ENCODE measurements around the gene SULF2.

The SULF2 gene

DNA sequence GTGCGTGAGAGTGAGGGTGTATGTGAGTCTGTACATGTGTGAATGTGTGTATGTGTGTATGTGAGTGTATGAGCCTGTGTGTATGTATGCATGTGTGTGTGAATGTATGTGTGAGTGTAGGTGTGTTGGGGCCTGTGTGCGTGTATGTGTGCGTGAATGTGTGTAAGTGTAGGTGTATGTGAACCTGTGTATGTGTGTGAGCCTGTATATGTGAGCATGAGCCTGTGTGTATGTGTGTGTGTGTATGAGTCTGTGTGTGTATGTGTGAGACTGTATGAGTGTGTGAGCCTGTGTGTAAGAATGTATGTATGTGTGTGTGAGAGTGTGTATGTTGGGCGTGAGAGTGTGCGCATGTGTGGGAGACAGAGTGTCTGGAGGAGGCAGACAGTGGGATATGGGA is 15.8 kb upstream of the SULF2 start:
- no peaks in the 10 kb centered on the region for H3K9me3 ChIP-seq (ENCODE audit: insufficient read depth, low read depth, low read length)
- no peaks in the 10 kb centered on the region for H3K36me3 ChIP-seq (ENCODE audit: insufficient read depth, low read length)
- no peaks in the 10 kb centered on the region for H3F3A ChIP-seq (ENCODE audit: low read depth)
- no peaks in the 10 kb centered on the region for H3K27me3 ChIP-seq (ENCODE audit: insufficient read depth, low read length, poor library complexity, severe bottlenecking)
- no peak overlapping the region for H2AFZ ChIP-seq (ENCODE audit: low read length)
- H4K20me1 ChIP-seq (ENCODE audit: insufficient read depth, low read length, poor library complexity, severe bottlenecking) = no peaks in the 10 kb centered on the region
- no peak overlapping the region for H3K4me3 ChIP-seq (ENCODE audit: low read length, poor library complexity, severe bottlenecking)
- no peak overlapping the region for H3K9ac ChIP-seq (ENCODE audit: low read depth, low read length, poor library complexity, severe bottlenecking)
- no peaks in the 10 kb centered on the region for H3K4me1 ChIP-seq (ENCODE audit: insufficient read depth, low read length, poor library complexity, severe bottlenecking)
- no peaks in the 10 kb centered on the region for H3K79me2 ChIP-seq (ENCODE audit: insufficient read depth, low read length)
- H3K4me2 ChIP-seq (ENCODE audit: low read depth, low read length, poor library complexity, severe bottlenecking) = no peak overlapping the region
- H3K9me2 ChIP-seq (replicated peaks; ENCODE audit: low read depth, low read length) = no peaks in the 10 kb centered on the region
- TF ChIP-seq, protein P1, sequence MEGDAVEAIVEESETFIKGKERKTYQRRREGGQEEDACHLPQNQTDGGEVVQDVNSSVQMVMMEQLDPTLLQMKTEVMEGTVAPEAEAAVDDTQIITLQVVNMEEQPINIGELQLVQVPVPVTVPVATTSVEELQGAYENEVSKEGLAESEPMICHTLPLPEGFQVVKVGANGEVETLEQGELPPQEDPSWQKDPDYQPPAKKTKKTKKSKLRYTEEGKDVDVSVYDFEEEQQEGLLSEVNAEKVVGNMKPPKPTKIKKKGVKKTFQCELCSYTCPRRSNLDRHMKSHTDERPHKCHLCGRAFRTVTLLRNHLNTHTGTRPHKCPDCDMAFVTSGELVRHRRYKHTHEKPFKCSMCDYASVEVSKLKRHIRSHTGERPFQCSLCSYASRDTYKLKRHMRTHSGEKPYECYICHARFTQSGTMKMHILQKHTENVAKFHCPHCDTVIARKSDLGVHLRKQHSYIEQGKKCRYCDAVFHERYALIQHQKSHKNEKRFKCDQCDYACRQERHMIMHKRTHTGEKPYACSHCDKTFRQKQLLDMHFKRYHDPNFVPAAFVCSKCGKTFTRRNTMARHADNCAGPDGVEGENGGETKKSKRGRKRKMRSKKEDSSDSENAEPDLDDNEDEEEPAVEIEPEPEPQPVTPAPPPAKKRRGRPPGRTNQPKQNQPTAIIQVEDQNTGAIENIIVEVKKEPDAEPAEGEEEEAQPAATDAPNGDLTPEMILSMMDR (conservative IDR thresholded peaks at IDR 0.05; ENCODE audit: low read length) = no peak
- no peak for TF ChIP-seq EZH2phosphoT487 (IDR thresholded peaks at IDR 0.05; ENCODE audit: borderline replicate concordance)

DNA sequence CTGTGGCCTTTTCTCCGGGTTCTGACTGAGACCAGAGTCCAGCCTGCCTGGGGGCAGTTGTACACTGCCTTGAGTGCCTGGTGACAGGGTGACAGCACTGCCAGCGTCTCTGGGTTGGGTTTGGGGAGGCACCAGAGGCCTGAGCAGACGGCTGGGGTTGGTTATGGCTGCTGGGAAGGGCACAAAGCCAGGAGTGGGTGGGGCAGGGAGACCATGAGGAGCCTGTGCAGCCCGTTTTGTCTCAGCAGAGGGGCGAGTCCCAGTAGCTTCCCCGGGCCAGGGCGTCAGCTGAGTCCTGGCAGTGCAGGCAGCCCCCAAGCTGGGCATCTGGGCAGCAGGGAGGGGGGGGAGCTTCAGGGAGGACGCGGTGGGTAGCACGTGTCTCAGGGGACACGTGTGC is 15.3 kb upstream of the SULF2 start:
- TF ChIP-seq EZH2phosphoT487 (IDR thresholded peaks at IDR 0.05; ENCODE audit: borderline replicate concordance) = no peak
- TF ChIP-seq, protein P1 (conservative IDR thresholded peaks at IDR 0.05; ENCODE audit: low read length) = no peak
- Histone ChIP-seq H3K9me2 (replicated peaks; ENCODE audit: low read depth, low read length) (no peaks in the 10 kb centered on the region), H3F3A (ENCODE audit: low read depth) (no peaks in the 10 kb centered on the region), H3K27me3 (ENCODE audit: insufficient read depth, low read length, poor library complexity, severe bottlenecking) (no peaks in the 10 kb centered on the region), H3K9me3 (ENCODE audit: insufficient read depth, low read depth, low read length) (no peaks in the 10 kb centered on the region), H3K36me3 (ENCODE audit: insufficient read depth, low read length) (no peaks in the 10 kb centered on the region), H3K79me2 (ENCODE audit: insufficient read depth, low read length) (no peaks in the 10 kb centered on the region), H3K4me1 (ENCODE audit: insufficient read depth, low read length, poor library complexity, severe bottlenecking) (no peaks in the 10 kb centered on the region), H3K9ac (ENCODE audit: low read depth, low read length, poor library complexity, severe bottlenecking) (no peak overlapping the region), H3K4me2 (ENCODE audit: low read depth, low read length, poor library complexity, severe bottlenecking) (no peak overlapping the region), H4K20me1 (ENCODE audit: insufficient read depth, low read length, poor library complexity, severe bottlenecking) (no peaks in the 10 kb centered on the region), H3K4me3 (ENCODE audit: low read length, poor library complexity, severe bottlenecking) (no peak overlapping the region), H2AFZ (ENCODE audit: low read length) (no peak overlapping the region)

DNA sequence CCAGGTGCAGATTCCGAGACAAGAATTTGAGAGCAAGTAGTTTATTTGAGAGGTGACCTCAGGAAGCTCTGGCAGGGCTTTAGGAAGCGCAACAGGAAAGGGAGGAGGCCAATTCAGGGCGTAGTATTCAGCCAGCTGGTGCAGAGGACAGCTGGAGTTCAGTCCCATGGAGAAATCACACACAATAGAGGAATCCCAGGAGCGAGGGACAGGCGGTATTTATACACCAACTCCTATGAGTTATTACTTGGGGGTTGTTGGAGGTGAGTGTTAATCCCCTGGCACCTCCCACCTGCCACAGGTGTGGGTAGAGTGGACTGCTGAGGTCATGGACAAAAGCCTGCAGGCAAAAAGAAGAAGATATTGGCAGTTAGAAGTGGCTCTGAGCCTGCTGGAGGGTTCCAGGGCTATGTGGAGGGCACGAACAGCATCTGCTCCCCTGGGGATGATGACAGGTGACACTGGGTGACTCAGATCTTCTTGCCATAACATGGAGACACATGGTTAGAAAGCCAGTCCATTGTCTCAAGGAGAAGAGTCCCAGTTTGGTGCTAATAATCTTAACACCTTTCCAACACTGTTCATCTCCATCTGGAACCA is 13.9 kb upstream of the SULF2 start:
- no peaks in the 10 kb centered on the region for H3K9me3 ChIP-seq (ENCODE audit: insufficient read depth, low read depth, low read length)
- H3K9ac ChIP-seq (ENCODE audit: low read depth, low read length, poor library complexity, severe bottlenecking) = no peak overlapping the region
- no peaks in the 10 kb centered on the region for H3K9me2 ChIP-seq (replicated peaks; ENCODE audit: low read depth, low read length)
- TF ChIP-seq, protein P1 (conservative IDR thresholded peaks at IDR 0.05; ENCODE audit: low read length) = no peak
- TF ChIP-seq EZH2phosphoT487 (IDR thresholded peaks at IDR 0.05; ENCODE audit: borderline replicate concordance) = no peak
- H3K27me3 ChIP-seq (ENCODE audit: insufficient read depth, low read length, poor library complexity, severe bottlenecking) = no peaks in the 10 kb centered on the region
- no peak overlapping the region for H3K4me3 ChIP-seq (ENCODE audit: low read length, poor library complexity, severe bottlenecking)
- H4K20me1 ChIP-seq (ENCODE audit: insufficient read depth, low read length, poor library complexity, severe bottlenecking) = no peaks in the 10 kb centered on the region
- H3K36me3 ChIP-seq (ENCODE audit: insufficient read depth, low read length) = no peaks in the 10 kb centered on the region
- H3F3A ChIP-seq (ENCODE audit: low read depth) = no peaks in the 10 kb centered on the region
- H2AFZ ChIP-seq (ENCODE audit: low read length) = no peak overlapping the region
- no peaks in the 10 kb centered on the region for H3K4me1 ChIP-seq (ENCODE audit: insufficient read depth, low read length, poor library complexity, severe bottlenecking)
- H3K4me2 ChIP-seq (ENCODE audit: low read depth, low read length, poor library complexity, severe bottlenecking) = no peak overlapping the region
- no peaks in the 10 kb centered on the region for H3K79me2 ChIP-seq (ENCODE audit: insufficient read depth, low read length)
